ENCODE results near the gene RIN3. TPM values are rescaled to one million over a fixed set of nuclear protein-coding genes. Genes with fewer than 3 reads are reported as not detected.

The RIN3 gene
- total and polyA plus RNA-seq, 2 of the 4 experiments (the other 2 are of a cell fraction), result 2.5 to 11.1 TPM

DNA sequence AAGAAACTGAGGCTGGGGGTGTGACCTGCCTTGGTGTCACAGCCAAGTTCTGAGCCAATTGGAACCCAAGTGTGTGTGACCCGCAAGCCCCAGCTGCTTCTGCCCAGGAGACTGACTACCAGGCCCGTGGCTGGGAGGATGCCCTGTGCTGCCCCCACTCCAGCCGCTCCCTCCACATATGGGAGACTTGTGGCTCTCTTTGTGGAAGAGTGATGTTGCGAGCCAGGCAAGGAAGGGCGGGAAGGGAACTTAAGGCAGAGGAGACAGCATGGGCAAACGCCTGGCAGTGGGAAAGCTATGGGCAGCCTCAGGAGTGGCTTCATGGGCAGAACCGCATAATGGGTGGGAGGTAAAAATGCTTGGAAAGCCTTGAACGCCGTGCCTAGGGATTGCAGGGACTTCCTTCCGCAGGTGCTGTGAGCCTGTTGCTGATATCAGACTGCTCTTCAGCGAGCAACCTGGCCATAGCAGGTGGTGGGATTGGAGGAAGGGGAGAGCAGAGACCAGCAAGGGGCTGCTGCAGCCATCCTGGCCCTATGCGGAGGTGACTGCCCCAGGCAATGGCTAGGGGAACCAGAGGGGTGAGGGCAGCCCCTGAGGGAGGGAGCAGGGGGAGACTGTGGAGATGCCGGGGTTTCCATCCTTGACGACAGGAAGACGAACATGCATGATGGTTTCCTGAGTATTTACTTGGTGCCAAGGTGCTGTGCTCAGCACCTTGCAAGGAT is 119.1 kb downstream of the RIN3 start:
- H3K36me3 ChIP-seq (ENCODE audit: control insufficient read depth, insufficient read depth, low read length), result no peaks in the 10 kb centered on the region; the same call in 1 of the 2 replicates
- no peak overlapping the region for H2AFZ ChIP-seq (replicated peaks; ENCODE audit: low read length, poor library complexity)
- no peaks in the 10 kb centered on the region for H4K20me1 ChIP-seq (ENCODE audit: insufficient read depth, low read length)
- TF ChIP-seq MAZ (IDR thresholded peaks at IDR 0.05; ENCODE audit: borderline replicate concordance, low read depth, low read length), result no peak
- TF ChIP-seq CHD1 (IDR thresholded peaks at IDR 0.05; ENCODE audit: low read depth, low read length), result no peak
- no peak for TF ChIP-seq RFX5 (IDR thresholded peaks at IDR 0.05; ENCODE audit: low read depth, low read length)
- TF ChIP-seq SMC3 (IDR thresholded peaks at IDR 0.05; ENCODE audit: low read depth, low read length), result no peak
- TF ChIP-seq RCOR1 (IDR thresholded peaks at IDR 0.05; ENCODE audit: insufficient replicate concordance, low read length), result no peak
- no peak for TF ChIP-seq NFE2L2 (IDR thresholded peaks at IDR 0.05; ENCODE audit: low read depth, low read length)
- TF ChIP-seq MXI1 (IDR thresholded peaks at IDR 0.05; ENCODE audit: borderline replicate concordance, low read depth, low read length), result no peak
- no peak for TF ChIP-seq FOS (IDR thresholded peaks at IDR 0.05; ENCODE audit: low read depth, low read length)
- no peak overlapping the region; the same call in 1 of the 2 replicates for H2BK20ac ChIP-seq (ENCODE audit: low read depth, low read length)
- peak overlapping the region; percentile 40 for H2AK9ac ChIP-seq (replicated peaks; ENCODE audit: low read depth, low read length, poor library complexity)
- dilution Hi-C loops (cut with HindIII; ENCODE audit: low sequenced_read_pairs, unreplicated experiment) (no loop called here), in situ Hi-C loops (cut with MboI; ENCODE audit: low sequenced_read_pairs) (no loop called here), intact Hi-C loops (cut with micrococcal nuclease) (no loop called here)
- CTCF ChIA-PET, result interaction anchor here (0.7 to 0.9 kb wide), 2 partner anchors 25 to 54 kb away, joined by 3 read pairs; no protein-coding TSS in a partner anchor
- H3K4me2 ChIP-seq (ENCODE audit: low read depth, low read length), result no peak overlapping the region
- H3K27ac ChIP-seq (ENCODE audit: insufficient read depth, low read length), result no peak overlapping the region
- ATAC-seq (ENCODE audit: low read depth) (no peak), DNase-seq (no peak)
- H3K4me1 ChIP-seq (ENCODE audit: control insufficient read depth, insufficient read depth, low read length), result peaks cover 7% of the 10 kb centered on the region
- H2AK5ac ChIP-seq (ENCODE audit: low read depth, low read length), result peak overlapping the region; percentile 70; the same call in 1 of the 2 replicates
- H3K4me3 ChIP-seq (ENCODE audit: insufficient read depth, low read depth, low read length), result no peak overlapping the region
- peaks cover 10% of the 10 kb centered on the region; the same call in 1 of the 2 replicates for H3K9me1 ChIP-seq (ENCODE audit: insufficient read depth, low read length)
- H2BK5ac ChIP-seq (ENCODE audit: low read depth, low read length, poor library complexity, severe bottlenecking), result no peak overlapping the region
- H4K5ac ChIP-seq (ENCODE audit: low read depth, low read length), result peak overlapping the region; percentile 5; the same call in 1 of the 2 replicates
- H3K56ac ChIP-seq (ENCODE audit: extremely low read depth, insufficient read depth, low read length), result no peak overlapping the region
- H3K18ac ChIP-seq (ENCODE audit: low read depth, low read length), result no peak overlapping the region; the same call in 1 of the 2 replicates
- no TSS peak for BruUV-seq (replicated peaks)
- H4K8ac ChIP-seq (ENCODE audit: low read depth in 2 of 2, low read length in 2 of 2), result peak overlapping the region in 1 of 2 experiments; percentile 10; a peak in 2 of 4 replicates
- H3K9me3 ChIP-seq (ENCODE audit: control insufficient read depth, insufficient read depth, low read length), result peaks cover 4% of the 10 kb centered on the region
- peaks cover 0 to 17% of the 10 kb centered on the region in 2 experiments; a peak in 2 of 4 replicates for H3K79me1 ChIP-seq (ENCODE audit: low read depth in 1 of 2, low read length in 2 of 2)
- POLR2A ChIA-PET (ENCODE audit: unreplicated experiment), result no interaction called here
- H4K91ac ChIP-seq (ENCODE audit: insufficient read depth, low read depth, low read length), result peak overlapping the region; percentile 59; the same call in 1 of the 2 replicates
- H2BK15ac ChIP-seq (ENCODE audit: low read depth, low read length), result peak overlapping the region; percentile 12; the same call in 1 of the 3 replicates
- H3K4ac ChIP-seq (ENCODE audit: low read depth, low read length), result peak overlapping the region; percentile 52
- no peak overlapping the region for H3K14ac ChIP-seq (replicated peaks; ENCODE audit: low read depth, low read length)
- H3K9ac ChIP-seq (ENCODE audit: low read depth, low read length), result no peak overlapping the region
- peak overlapping the region; percentile 36 for H2BK120ac ChIP-seq (ENCODE audit: low read depth, low read length)
- no peaks in the 10 kb centered on the region for H3K27me3 ChIP-seq (ENCODE audit: control insufficient read depth, insufficient read depth, low read length)
- WGBS, 2 experiments (ENCODE audit: extremely low coverage in 2 of 2, insufficient read length in 1 of 2), result 98% methylated on average over 9 of the region's 15 CpGs; no CpG with 5 or more reads in 1 of the 2 experiments
- H3K23ac ChIP-seq (ENCODE audit: low read depth, low read length), result no peak overlapping the region; the same call in 1 of the 2 replicates
